Measurements from ENCODE around the gene ARMC9. TPM values are rescaled to one million over a fixed set of nuclear protein-coding genes. Genes with fewer than 3 reads are reported as not detected.
"Not testable (repeated sequence)": the region's sequence is repeated elsewhere in the genome, so short reads cannot be mapped to it uniquely, and the experiment has no call there.

ARMC9 gene
- total RNA-seq, 1 experiment from 2014 or later: 16.4 TPM

- no peaks in the 10 kb centered on the region for H3K9me3 ChIP-seq (ENCODE audit: control insufficient read depth in 1 of 2, insufficient read depth in 1 of 2, low read depth in 1 of 2, low read length in 2 of 2)
- no peaks in the 10 kb centered on the region for H3K79me2 ChIP-seq (ENCODE audit: insufficient read depth, low read length)
- no peak overlapping the region for H3K4me2 ChIP-seq (ENCODE audit: low read length)
- no peak overlapping the region for H3K27ac ChIP-seq (ENCODE audit: low read depth, low read length)
- H3K36me3 ChIP-seq (ENCODE audit: control insufficient read depth in 1 of 2, insufficient read depth in 2 of 2, low read length in 2 of 2): no peaks in the 10 kb centered on the region
- H3K27me3 ChIP-seq (ENCODE audit: insufficient read depth, low read length): no peaks in the 10 kb centered on the region
- H4K20me1 ChIP-seq (ENCODE audit: insufficient read depth): no peaks in the 10 kb centered on the region
- no peak for TF ChIP-seq EZH2phosphoT487 (IDR thresholded peaks at IDR 0.05; ENCODE audit: borderline replicate concordance)
- no peak for TF ChIP-seq SIN3A (IDR thresholded peaks at IDR 0.05; ENCODE audit: low read depth)
- no peak for TF ChIP-seq CBX3 (IDR thresholded peaks at IDR 0.05; ENCODE audit: low read depth)
- no peak for TF ChIP-seq JUND (IDR thresholded peaks at IDR 0.05)
- TF ChIP-seq CEBPB (IDR thresholded peaks at IDR 0.05; ENCODE audit: low read depth): no peak
- TF ChIP-seq SRF (IDR thresholded peaks at IDR 0.05; ENCODE audit: low read depth): no peak
- TF ChIP-seq ELF1 (IDR thresholded peaks at IDR 0.05; ENCODE audit: borderline replicate concordance, low read depth): no peak
- TF ChIP-seq CTCF (IDR thresholded peaks at IDR 0.05 in 2 of 3, conservative IDR thresholded peaks at IDR 0.05 in 1 of 3; ENCODE audit: borderline replicate concordance in 1 of 3, insufficient read depth in 1 of 3, low read depth in 2 of 3, low read length in 2 of 3): no peak
- TF ChIP-seq POLR2A (IDR thresholded peaks at IDR 0.05; ENCODE audit: borderline replicate concordance, extremely low read depth, insufficient read depth, insufficient read length): no peak
- TF ChIP-seq ATF3 (IDR thresholded peaks at IDR 0.05): no peak
- no peak for TF ChIP-seq SP1 (IDR thresholded peaks at IDR 0.05; ENCODE audit: low read depth)
- TF ChIP-seq EGR1 (IDR thresholded peaks at IDR 0.05; ENCODE audit: low read depth): no peak
- TF ChIP-seq, protein P1, sequence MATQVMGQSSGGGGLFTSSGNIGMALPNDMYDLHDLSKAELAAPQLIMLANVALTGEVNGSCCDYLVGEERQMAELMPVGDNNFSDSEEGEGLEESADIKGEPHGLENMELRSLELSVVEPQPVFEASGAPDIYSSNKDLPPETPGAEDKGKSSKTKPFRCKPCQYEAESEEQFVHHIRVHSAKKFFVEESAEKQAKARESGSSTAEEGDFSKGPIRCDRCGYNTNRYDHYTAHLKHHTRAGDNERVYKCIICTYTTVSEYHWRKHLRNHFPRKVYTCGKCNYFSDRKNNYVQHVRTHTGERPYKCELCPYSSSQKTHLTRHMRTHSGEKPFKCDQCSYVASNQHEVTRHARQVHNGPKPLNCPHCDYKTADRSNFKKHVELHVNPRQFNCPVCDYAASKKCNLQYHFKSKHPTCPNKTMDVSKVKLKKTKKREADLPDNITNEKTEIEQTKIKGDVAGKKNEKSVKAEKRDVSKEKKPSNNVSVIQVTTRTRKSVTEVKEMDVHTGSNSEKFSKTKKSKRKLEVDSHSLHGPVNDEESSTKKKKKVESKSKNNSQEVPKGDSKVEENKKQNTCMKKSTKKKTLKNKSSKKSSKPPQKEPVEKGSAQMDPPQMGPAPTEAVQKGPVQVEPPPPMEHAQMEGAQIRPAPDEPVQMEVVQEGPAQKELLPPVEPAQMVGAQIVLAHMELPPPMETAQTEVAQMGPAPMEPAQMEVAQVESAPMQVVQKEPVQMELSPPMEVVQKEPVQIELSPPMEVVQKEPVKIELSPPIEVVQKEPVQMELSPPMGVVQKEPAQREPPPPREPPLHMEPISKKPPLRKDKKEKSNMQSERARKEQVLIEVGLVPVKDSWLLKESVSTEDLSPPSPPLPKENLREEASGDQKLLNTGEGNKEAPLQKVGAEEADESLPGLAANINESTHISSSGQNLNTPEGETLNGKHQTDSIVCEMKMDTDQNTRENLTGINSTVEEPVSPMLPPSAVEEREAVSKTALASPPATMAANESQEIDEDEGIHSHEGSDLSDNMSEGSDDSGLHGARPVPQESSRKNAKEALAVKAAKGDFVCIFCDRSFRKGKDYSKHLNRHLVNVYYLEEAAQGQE (IDR thresholded peaks at IDR 0.05; ENCODE audit: low read depth): no peak
- no peak for TF ChIP-seq YY1 (IDR thresholded peaks at IDR 0.05; ENCODE audit: extremely low read depth, insufficient replicate concordance, low read depth, low read length)
- no peak for TF ChIP-seq MAX (IDR thresholded peaks at IDR 0.05)
- no peak for TF ChIP-seq TCF7L2 (IDR thresholded peaks at IDR 0.05; ENCODE audit: borderline replicate concordance, extremely low read depth, insufficient read depth, insufficient read length)
- no peak for TF ChIP-seq EZH2 (IDR thresholded peaks at IDR 0.05)
- no peak for TF ChIP-seq FOSL1 (IDR thresholded peaks at IDR 0.05; ENCODE audit: low read depth)
- no peak for TF ChIP-seq ZNF274 (IDR thresholded peaks at IDR 0.05; ENCODE audit: low read depth, low read length)
- CTCF ChIA-PET: no interaction called here
- ATAC-seq (no peak), DNase-seq (ENCODE audit: low read depth, low spot score) (no peak)
- intact Hi-C loops (cut with micrococcal nuclease): no loop called here
- no peak overlapping the region for H3K4me3 ChIP-seq (replicated peaks in 1 of 2; ENCODE audit: low read depth in 1 of 2, low read length in 2 of 2)
- no peak overlapping the region for H2AFZ ChIP-seq (ENCODE audit: low read depth, low read length, poor library complexity, severe bottlenecking)
- H3K9ac ChIP-seq (ENCODE audit: low read length): no peak overlapping the region
- no peaks in the 10 kb centered on the region for H3K4me1 ChIP-seq (ENCODE audit: control insufficient read depth in 1 of 2, insufficient read depth in 2 of 2, low read length in 2 of 2)
- RAD21 ChIA-PET (ENCODE audit: low non-redundant PET in 1 of 2, low total read pairs in 2 of 2, uncharacterized antibody in 2 of 2, unreplicated experiment in 2 of 2): no interaction called here
- no peaks in the 10 kb centered on the region for H3K9me2 ChIP-seq (ENCODE audit: insufficient read depth)
- BruUV-seq (replicated peaks): no TSS peak
- POLR2A ChIA-PET: no interaction called here
Measured at GRCh38 chr2:231300722-231301076, 102.3 kb downstream of the ARMC9 start.

DNA sequence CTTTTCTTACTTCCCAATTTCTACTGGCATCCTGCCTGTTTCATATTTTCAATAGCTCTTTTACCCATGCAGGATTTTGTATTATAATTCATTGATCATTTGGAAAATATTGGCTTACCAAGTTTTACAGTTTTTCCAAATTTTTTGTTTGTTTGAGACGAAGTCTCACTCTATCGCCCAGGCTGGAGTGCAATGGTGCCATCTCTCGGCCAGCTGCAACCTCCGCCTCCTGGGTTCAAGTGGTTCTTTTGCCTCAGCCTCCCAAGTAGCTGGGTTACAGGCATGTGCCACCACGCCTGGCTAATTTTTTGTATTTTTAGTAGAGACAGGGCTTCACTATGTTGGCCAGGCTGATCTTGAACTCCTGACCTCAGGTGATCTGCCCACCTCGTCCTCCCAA is 105.8 kb downstream of the ARMC9 start:
- H3K4me1 ChIP-seq (ENCODE audit: control insufficient read depth in 1 of 2, insufficient read depth in 2 of 2, low read length in 2 of 2); ATAC-seq; H3K9me3 ChIP-seq (ENCODE audit: control insufficient read depth in 1 of 2, insufficient read depth in 1 of 2, low read depth in 1 of 2, low read length in 2 of 2); H3K9me2 ChIP-seq (ENCODE audit: insufficient read depth); BruUV-seq (replicated peaks); intact Hi-C loops (cut with micrococcal nuclease); CTCF ChIA-PET; H3K4me3 ChIP-seq (replicated peaks in 1 of 2; ENCODE audit: low read depth in 1 of 2, low read length in 2 of 2); H3K27me3 ChIP-seq (ENCODE audit: insufficient read depth, low read length); H3K36me3 ChIP-seq (ENCODE audit: control insufficient read depth in 1 of 2, insufficient read depth in 2 of 2, low read length in 2 of 2); H4K20me1 ChIP-seq (ENCODE audit: insufficient read depth); H3K79me2 ChIP-seq (ENCODE audit: insufficient read depth, low read length); H2AFZ ChIP-seq (ENCODE audit: low read depth, low read length, poor library complexity, severe bottlenecking); H3K9ac ChIP-seq (ENCODE audit: low read length); POLR2A ChIA-PET; H3K4me2 ChIP-seq (ENCODE audit: low read length); H3K27ac ChIP-seq (ENCODE audit: low read depth, low read length); DNase-seq (ENCODE audit: low read depth, low spot score); RAD21 ChIA-PET (ENCODE audit: low non-redundant PET in 1 of 2, low total read pairs in 2 of 2, uncharacterized antibody in 2 of 2, unreplicated experiment in 2 of 2): not testable (repeated sequence)
